ENCODE data around the gene CALML3. TPM values are rescaled to one million over a fixed set of nuclear protein-coding genes. Genes with fewer than 3 reads are reported as not detected.

The CALML3 gene
- total and polyA plus RNA-seq, 10 of the 15 experiments (the other 5 are each of a cell fraction or from before 2014, with no cell fraction given): not detected

GRCh38 chr10:5557040-5557721 is 32.4 kb downstream of the CALML3 start:
- Histone ChIP-seq H3K4me2 (ENCODE audit: control insufficient read depth, insufficient read depth) (no peak overlapping the region), H3K9ac (ENCODE audit: control insufficient read depth, insufficient read depth, low read length) (no peak overlapping the region), H3K4me1 (ENCODE audit: control insufficient read depth, insufficient read depth, low read length) (peaks cover 5% of the 10 kb centered on the region), H4K20me1 (ENCODE audit: control insufficient read depth, insufficient read depth) (no peaks in the 10 kb centered on the region), H3K79me2 (ENCODE audit: control insufficient read depth, insufficient read depth, low read length) (no peaks in the 10 kb centered on the region), H2AFZ (ENCODE audit: control insufficient read depth, low read depth, low read length) (no peak overlapping the region), H3K27ac (ENCODE audit: control insufficient read depth, insufficient read depth) (no peak overlapping the region), H3K36me3 (ENCODE audit: control insufficient read depth in 2 of 2, insufficient read depth in 2 of 2, low read length in 1 of 2) (no peaks in the 10 kb centered on the region), H3K27me3 (replicated peaks in 1 of 2; ENCODE audit: control insufficient read depth in 2 of 2, insufficient read depth in 2 of 2, low read length in 1 of 2) (peaks cover 6% of the 10 kb centered on the region in 2 experiments; a peak in 3 of 4 replicates), H3K9me3 (replicated peaks; ENCODE audit: control insufficient read depth, insufficient read depth, low read length) (no peaks in the 10 kb centered on the region), H3K4me3 (no peak overlapping the region)
- RAD21 ChIA-PET (ENCODE audit: unreplicated experiment): no interaction called here
- SMC1A ChIA-PET (ENCODE audit: uncharacterized antibody, unreplicated experiment): no interaction called here
- POLR2A ChIA-PET: no interaction called here
- CTCF ChIA-PET: interaction anchor here (1.7 kb wide), 1 partner anchor 66 kb away, joined by 4 read pairs; no protein-coding TSS in a partner anchor
- TF ChIP-seq WRNIP1 (IDR thresholded peaks at IDR 0.05; ENCODE audit: borderline replicate concordance, low read depth, low read length): no peak
- TF ChIP-seq POLR2AphosphoS5 (IDR thresholded peaks at IDR 0.05; ENCODE audit: low read length): no peak
- TF ChIP-seq PRDM15 (CRISPR knock-in tag; IDR thresholded peaks at IDR 0.05): no peak
- no peak for TF ChIP-seq MYB (IDR thresholded peaks at IDR 0.05; ENCODE audit: borderline replicate concordance, low read depth, low read length)
- no peak for TF ChIP-seq SPI1 (IDR thresholded peaks at IDR 0.05; ENCODE audit: borderline replicate concordance, insufficient read depth, low read depth, low read length)
- TF ChIP-seq ZNF384 (IDR thresholded peaks at IDR 0.05; ENCODE audit: borderline replicate concordance, low read depth, low read length): no peak
- TF ChIP-seq MEF2A (IDR thresholded peaks at IDR 0.05; ENCODE audit: insufficient read depth, low read depth, low read length): no peak
- TF ChIP-seq STAT3 (IDR thresholded peaks at IDR 0.05; ENCODE audit: low read depth, low read length): no peak
- no peak for TF ChIP-seq RFX5 (IDR thresholded peaks at IDR 0.05; ENCODE audit: low read depth, low read length)
- ATAC-seq (no peak), DNase-seq (ENCODE audit: low read depth, low spot score) (no peak), FAIRE-seq (no peak)
- intact Hi-C loops (cut with micrococcal nuclease; ENCODE audit: unreplicated experiment): no loop called here
- no TSS peak for BruUV-seq (replicated peaks)
- in situ Hi-C loops (cut with MboI): no loop called here
- WGBS (ENCODE audit: insufficient coverage, insufficient replicate concordance, low lambda C conversion rate, missing lambda C conversion rate): 46% methylated on average over 19 of the region's 19 CpGs

All from GM12878 (cell line).